ENCODE results near the gene NTMT2. TPM values are rescaled to one million over a fixed set of nuclear protein-coding genes. Genes with fewer than 3 reads are reported as not detected.

Gene NTMT2
- total RNA-seq, 4 donors from 2014 or later: not detected

- no peak for TF ChIP-seq CTCF (IDR thresholded peaks at IDR 0.05)
- DNase-seq (ENCODE audit: low spot score) (no peak), ATAC-seq (ENCODE audit: low FRiP score) (peak; percentile 65)
These were observed 59.5 kb downstream of the NTMT2 start for GRCh38 chr1:170205301-170205700.

DNA sequence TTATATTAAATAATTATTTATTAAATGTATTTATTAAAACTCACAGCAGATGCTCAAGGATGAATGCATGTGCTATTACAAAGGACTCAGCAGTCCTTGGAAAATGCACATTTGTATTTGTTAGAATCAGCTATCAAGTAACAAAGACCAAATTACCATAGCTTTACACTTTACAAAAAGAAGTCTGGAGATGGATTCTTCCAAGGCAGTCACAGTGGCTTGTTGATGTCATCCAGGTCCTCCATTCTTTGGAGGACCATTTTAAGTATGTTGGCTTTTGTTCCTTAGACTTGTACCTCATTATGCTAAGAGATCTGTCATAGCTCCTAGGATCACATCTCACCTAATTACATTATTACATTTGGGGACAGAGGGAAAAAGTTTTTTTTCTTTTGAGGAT is 63.4 kb downstream of the NTMT2 start:
- no peak for TF ChIP-seq CTCF (IDR thresholded peaks at IDR 0.05)
- DNase-seq (ENCODE audit: low spot score): no peak
- no peak for ATAC-seq (ENCODE audit: low FRiP score)

GRCh38 chr1:170210142-170210541 is 64.4 kb downstream of the NTMT2 start:
- no peak for TF ChIP-seq CTCF (IDR thresholded peaks at IDR 0.05)
- ATAC-seq (ENCODE audit: low FRiP score): no peak
- DNase-seq (ENCODE audit: low spot score): no peak

GRCh38 chr1:170213596-170213995 is 67.8 kb downstream of the NTMT2 start:
- DNase-seq (ENCODE audit: low spot score) (no peak), ATAC-seq (ENCODE audit: low FRiP score) (no peak)
- no peak for TF ChIP-seq CTCF (IDR thresholded peaks at IDR 0.05)

- DNase-seq (ENCODE audit: low spot score): no peak
- ATAC-seq (ENCODE audit: low FRiP score): no peak
- TF ChIP-seq CTCF (IDR thresholded peaks at IDR 0.05): no peak
These were observed 68.6 kb downstream of the NTMT2 start for GRCh38 chr1:170214117-170215032.

GRCh38 chr1:170215072-170215885 is 69.5 kb downstream of the NTMT2 start:
- TF ChIP-seq CTCF (IDR thresholded peaks at IDR 0.05): no peak
- ATAC-seq (ENCODE audit: low FRiP score): no peak
- DNase-seq (ENCODE audit: low spot score): no peak

Data from omental fat pad (tissue), 4 donors.